Right cardiac atrium (tissue), 5 donors: ENCODE measurements around the gene GLYATL2. TPM values are rescaled to one million over a fixed set of nuclear protein-coding genes. Genes with fewer than 3 reads are reported as not detected.
A peak's percentile ranks its signal among the peaks of the same experiment; 100 is the strongest.

Source experiments
- ATAC-seq, 2 donors: fragments of 200-7000 bp; cut with Tn5 transposase; one replicate each; pipeline versions ENCODE4 v1.8.0 to v1.9.1; 2020; ENCODE audit warnings: moderate library complexity in 2 of 2, mild to moderate bottlenecking in 1 of 2
- DNase-seq, 3 donors: peaks; one replicate each; pipeline ENCODE4 v3.0.0-alpha.2; 2020
- H3K27ac ChIP-seq: one replicate; pipeline ENCODE4 v1.5.1; 2013; ENCODE audit warnings: mild to moderate bottlenecking, low read length, control low read depth, moderate library complexity
- H3K27me3 ChIP-seq: one replicate; pipeline ENCODE4 v1.6.1; 2013; ENCODE audit not compliant: control insufficient read depth, insufficient read depth
- H3K4me1 ChIP-seq: one replicate; pipeline ENCODE4 v1.6.1; 2013; ENCODE audit warnings: low read length; ENCODE audit not compliant: control insufficient read depth, insufficient read depth
- H3K4me3 ChIP-seq: one replicate; pipeline ENCODE4 v1.5.1; 2013; ENCODE audit warnings: low read length, control low read depth
- H3K9me3 ChIP-seq: one replicate; pipeline ENCODE4 v1.6.1; 2013; ENCODE audit warnings: low read length; ENCODE audit not compliant: control insufficient read depth
- WGBS: extraction: QIAGEN DNeasy Blood & Tissue Kit; methylation state at CpG from one replicate; pipeline ENCODE4 v1.1.7; 2013; 5-methylcytosine and 5-hydroxymethylcytosine counted together
- intact Hi-C, 4 donors: fragments of 100-400 bp; cut with DNase I; formaldehyde crosslinking; loops; one replicate each; pipeline versions ENCODE4 v1.11.0 to v1.14.0; 2022 to 2023
- polyA plus RNA-seq: library from polyadenylated mRNA; stranded (reverse); fragments of 200-250 nt; gene quantifications from one replicate; pipeline ENCODE4 v1.2.3, GENCODE V29; 2013
- total RNA-seq, 4 donors: library from RNA; stranded (reverse); fragmentation: NEBNext Ultra II Directional; extraction: Animal tissue kit (Norgen Biotek cat#: 25700); gene quantifications; one replicate each; pipeline ENCODE4 v1.2.1, GENCODE V29; 2021
- donor health status: healthy with polysubstance abuse.
- donor health status: DM: no; HTN: yes; CAD: no.
- donor health status: DM: no; HTN: no; CAD: no.
- donor health status: DM: no; HTN: yes; CAD: no; lungs with severe emphysema.
- donor health status: DM: yes; HTN: yes; CAD: no.

The GLYATL2 gene
- total and polyA plus RNA-seq, 5 donors, result 0.16 to 0.47 (median 0.33) TPM; not detected in 1

DNA sequence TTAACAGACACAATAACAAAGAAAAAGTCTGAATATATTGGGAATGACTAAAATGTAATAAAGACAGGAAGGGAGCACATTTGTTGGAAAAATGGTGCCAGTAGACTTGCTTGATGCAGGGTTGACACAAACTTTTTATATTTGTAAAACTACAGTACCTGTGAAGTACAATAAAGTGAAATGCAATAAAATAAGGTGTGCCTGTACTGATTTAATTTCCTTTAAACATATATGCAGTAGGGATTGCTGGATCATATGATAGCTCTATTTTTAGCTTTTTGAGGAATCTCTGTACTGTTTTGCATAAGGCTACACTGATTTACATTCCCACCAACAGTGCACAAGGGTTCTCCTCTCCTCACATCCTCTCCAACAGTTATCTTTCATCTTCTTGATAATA lies 12.3 kb upstream of the GLYATL2 start:
- no peaks in the 10 kb centered on the region for H3K9me3 ChIP-seq
- H3K27ac ChIP-seq, result no peak overlapping the region
- no peaks in the 10 kb centered on the region for H3K4me1 ChIP-seq
- no peak for DNase-seq
- intact Hi-C loops, result no loop called here
- no peak for ATAC-seq
- no peak overlapping the region for H3K4me3 ChIP-seq
- H3K27me3 ChIP-seq, result no peaks in the 10 kb centered on the region

DNA sequence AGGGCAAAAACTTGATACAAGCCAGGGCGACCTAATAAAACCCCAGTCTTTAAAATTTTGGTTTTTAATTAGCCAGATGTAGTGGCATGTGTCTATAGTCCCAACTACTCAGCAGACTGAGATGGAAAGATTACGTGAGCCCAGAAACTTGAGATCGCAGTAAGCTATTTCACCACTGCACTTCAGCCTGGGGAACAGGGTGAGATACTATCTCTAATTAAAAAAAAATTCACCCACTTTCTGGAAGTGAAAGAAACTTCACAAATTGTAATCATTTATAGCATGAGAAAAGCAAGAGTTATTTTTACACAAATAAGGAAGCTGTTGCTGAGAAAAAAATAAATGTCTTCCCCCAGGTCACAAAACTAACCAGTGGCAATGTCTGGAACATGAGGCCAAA lies 882 bp upstream of the GLYATL2 start:
- intact Hi-C loops, result no loop called here
- Histone ChIP-seq H3K4me1 (no peaks in the 10 kb centered on the region), H3K27ac (no peak overlapping the region), H3K9me3 (no peaks in the 10 kb centered on the region), H3K27me3 (no peaks in the 10 kb centered on the region), H3K4me3 (no peak overlapping the region)
- DNase-seq, result no peak
- WGBS, result 67% methylated on average over 3 of the region's 3 CpGs
- no peak for ATAC-seq

GRCh38 chr11:58837707-58838388 lies 6.7 kb downstream of the GLYATL2 start:
- no peak overlapping the region for H3K27ac ChIP-seq
- 81% methylated on average over 5 of the region's 5 CpGs for WGBS
- no peak overlapping the region for H3K4me3 ChIP-seq
- no peaks in the 10 kb centered on the region for H3K4me1 ChIP-seq
- DNase-seq (no peak), ATAC-seq (no peak)
- H3K27me3 ChIP-seq, result no peaks in the 10 kb centered on the region
- no peaks in the 10 kb centered on the region for H3K9me3 ChIP-seq
- intact Hi-C loops, result no loop called here

- no peak for ATAC-seq
- Histone ChIP-seq H3K9me3 (no peaks in the 10 kb centered on the region), H3K4me1 (no peaks in the 10 kb centered on the region), H3K27me3 (peaks cover 3% of the 10 kb centered on the region), H3K4me3 (no peak overlapping the region), H3K27ac (no peak overlapping the region)
- WGBS, result 52% methylated on average over 1 of the region's 1 CpG
- no peak for DNase-seq
- intact Hi-C loops, result no loop called here
Observed at GRCh38 chr11:58832056-58832645, 12.4 kb downstream of the GLYATL2 start.

- Histone ChIP-seq H3K4me3 (no peak overlapping the region), H3K4me1 (no peaks in the 10 kb centered on the region), H3K9me3 (no peaks in the 10 kb centered on the region), H3K27ac (no peak overlapping the region), H3K27me3 (peaks cover 3% of the 10 kb centered on the region)
- peak in 1 of 3 donors; percentile 39 for DNase-seq
- 33% methylated on average over 31 of the region's 31 CpGs for WGBS
- intact Hi-C loops, result no loop called here
- ATAC-seq, result no peak
Observed at GRCh38 chr11:58830673-58831301, 13.7 kb downstream of the GLYATL2 start.

DNA sequence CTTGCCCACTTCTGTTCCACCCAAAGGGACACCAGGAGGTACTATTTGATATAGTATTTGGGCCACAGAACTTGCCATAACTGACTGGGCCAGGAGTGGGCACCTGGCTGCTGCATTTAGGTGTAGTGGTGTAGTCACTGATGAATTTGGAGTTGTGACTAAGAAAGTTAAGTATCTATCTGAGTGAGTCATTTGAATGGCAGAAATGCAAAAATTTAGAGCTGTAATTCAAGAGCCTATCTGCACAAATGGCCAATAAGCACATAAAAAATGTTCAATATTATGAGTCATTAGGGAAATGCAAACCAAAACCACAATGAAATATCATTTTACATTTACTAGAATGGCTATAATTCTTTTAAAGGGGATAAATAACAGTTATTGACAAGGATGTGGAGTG lies 14.7 kb downstream of the GLYATL2 start:
- intact Hi-C loops, result no loop called here
- no peak overlapping the region for H3K27ac ChIP-seq
- no peaks in the 10 kb centered on the region for H3K4me1 ChIP-seq

DNA sequence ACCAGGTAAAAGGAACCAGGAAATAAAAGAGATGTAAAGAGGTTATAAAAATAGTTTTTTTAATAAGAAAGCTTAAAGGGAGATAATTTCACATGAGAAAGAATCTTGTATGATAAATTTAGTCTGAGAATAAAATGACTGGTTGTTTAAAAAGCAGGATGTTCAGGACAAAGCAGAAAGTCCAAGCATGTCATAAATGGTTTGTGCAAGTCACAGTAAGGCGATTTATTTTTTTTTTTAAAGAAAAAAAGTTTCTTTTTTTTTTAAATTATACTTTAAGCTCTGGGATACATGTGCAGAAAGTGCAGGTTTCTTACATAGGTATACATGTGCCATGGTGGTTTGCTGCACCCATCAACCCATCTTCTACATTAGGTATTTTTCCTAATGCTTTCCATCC lies 30.8 kb downstream of the GLYATL2 start:
- no peaks in the 10 kb centered on the region for H3K4me1 ChIP-seq
- 67% methylated on average over 1 of the region's 1 CpG for WGBS
- no peak for ATAC-seq
- H3K4me3 ChIP-seq, result no peak overlapping the region
- no peaks in the 10 kb centered on the region for H3K9me3 ChIP-seq
- H3K27ac ChIP-seq, result no peak overlapping the region
- DNase-seq, result no peak
- H3K27me3 ChIP-seq, result no peaks in the 10 kb centered on the region
- intact Hi-C loops, result no loop called here

More for the DNA sequence above, 14.7 kb downstream of the GLYATL2 start:
- Histone ChIP-seq H3K4me3 (no peak overlapping the region), H3K9me3 (no peaks in the 10 kb centered on the region), H3K27me3 (peaks cover 3% of the 10 kb centered on the region)
- ATAC-seq, result no peak
- no peak for DNase-seq

- WGBS, result 71% methylated on average over 3 of the region's 3 CpGs
- DNase-seq (no peak), ATAC-seq (no peak)
- Histone ChIP-seq H3K4me3 (no peak overlapping the region), H3K4me1 (no peaks in the 10 kb centered on the region), H3K27me3 (no peaks in the 10 kb centered on the region), H3K27ac (no peak overlapping the region), H3K9me3 (no peaks in the 10 kb centered on the region)
- intact Hi-C loops, result no loop called here
Observed at GRCh38 chr11:58811499-58811898, 33.0 kb downstream of the GLYATL2 start.

GRCh38 chr11:58807343-58807742 lies 37.2 kb downstream of the GLYATL2 start:
- Histone ChIP-seq H3K4me1 (no peaks in the 10 kb centered on the region), H3K4me3 (no peak overlapping the region), H3K9me3 (no peaks in the 10 kb centered on the region), H3K27ac (no peak overlapping the region), H3K27me3 (no peaks in the 10 kb centered on the region)
- DNase-seq (no peak), ATAC-seq (no peak)
- intact Hi-C loops, result no loop called here
- WGBS, result 88% methylated on average over 2 of the region's 2 CpGs

DNA sequence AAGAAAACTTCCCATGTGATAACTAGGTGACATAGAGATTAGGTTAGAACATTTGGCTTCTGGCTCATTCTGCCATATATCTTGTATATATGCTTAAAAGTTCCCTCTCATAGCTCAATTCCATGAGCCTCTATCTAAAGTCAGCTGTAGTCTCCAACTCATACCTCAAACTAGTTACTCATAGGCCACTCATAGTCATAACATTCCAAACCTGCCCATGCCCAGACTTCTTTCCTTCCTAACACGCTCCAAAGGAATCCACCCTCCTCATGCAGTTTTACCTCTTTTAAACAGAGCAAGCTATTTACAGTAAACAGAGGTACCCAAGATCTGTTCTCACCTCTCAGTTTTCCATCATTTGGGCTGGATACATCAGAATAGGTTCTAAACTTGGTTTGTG lies 39.4 kb downstream of the GLYATL2 start:
- ATAC-seq (no peak), DNase-seq (no peak)
- Histone ChIP-seq H3K27me3 (no peaks in the 10 kb centered on the region), H3K4me1 (no peaks in the 10 kb centered on the region), H3K9me3 (no peaks in the 10 kb centered on the region), H3K4me3 (no peak overlapping the region), H3K27ac (no peak overlapping the region)
- intact Hi-C loops, result no loop called here
- 84% methylated on average over 1 of the region's 1 CpG for WGBS

- WGBS, result 76% methylated on average over 4 of the region's 4 CpGs
- Histone ChIP-seq H3K27me3 (no peaks in the 10 kb centered on the region), H3K4me1 (no peaks in the 10 kb centered on the region), H3K4me3 (no peak overlapping the region), H3K9me3 (no peaks in the 10 kb centered on the region), H3K27ac (no peak overlapping the region)
- ATAC-seq (no peak), DNase-seq (no peak)
- intact Hi-C loops, result no loop called here
Observed at GRCh38 chr11:58801974-58802545, 42.4 kb downstream of the GLYATL2 start.
